CD4-positive, alpha-beta T cell treated with Interleukin-17A for 4 hours (primary cell): ENCODE measurements around the gene ANK3.

Source experiments
- DNase-seq: peaks from one replicate; pipeline ENCODE4 v3.0.0-alpha.2; 2020; ENCODE audit warnings: mixed read lengths

ANK3 gene

DNA sequence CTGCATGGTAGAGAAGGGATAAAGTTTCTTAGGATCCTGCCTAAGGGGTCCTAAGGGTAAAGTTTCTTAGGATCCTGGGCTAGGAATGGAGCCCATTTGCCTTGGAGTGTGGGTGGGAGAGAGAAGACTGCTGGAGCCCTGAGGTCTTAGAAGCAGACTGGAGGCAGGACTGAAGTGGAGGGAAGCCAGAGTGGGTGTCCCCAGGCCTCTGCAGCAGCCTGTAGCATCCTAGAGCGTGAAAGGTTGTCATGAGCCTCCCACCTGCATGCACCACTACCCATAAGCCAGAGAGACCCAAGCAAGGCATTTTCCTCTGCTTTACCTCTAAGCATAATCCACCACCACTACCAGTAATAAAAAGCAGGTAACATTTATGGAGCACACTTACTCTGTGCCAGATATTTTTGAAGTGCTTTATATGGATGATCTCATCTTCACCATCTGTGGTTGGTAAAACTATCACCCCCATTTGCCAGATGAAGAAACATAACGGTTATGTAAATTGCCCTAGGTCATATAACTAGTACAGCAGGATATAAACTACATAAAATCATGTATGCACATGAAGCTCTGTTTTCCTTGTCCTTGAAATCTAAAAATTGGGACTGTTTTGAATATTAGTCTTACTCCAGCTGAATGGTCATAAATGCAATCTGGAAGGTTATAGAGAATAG is 379.8 kb downstream of the ANK3 start:
- DNase-seq: no peak

- DNase-seq: no peak
These were observed 380.4 kb downstream of the ANK3 start for GRCh38 chr10:60009276-60009675.

GRCh38 chr10:60008816-60009215 is 380.9 kb downstream of the ANK3 start:
- DNase-seq: no peak

- no peak for DNase-seq
These were observed 383.6 kb downstream of the ANK3 start for GRCh38 chr10:60006062-60006461.

DNA sequence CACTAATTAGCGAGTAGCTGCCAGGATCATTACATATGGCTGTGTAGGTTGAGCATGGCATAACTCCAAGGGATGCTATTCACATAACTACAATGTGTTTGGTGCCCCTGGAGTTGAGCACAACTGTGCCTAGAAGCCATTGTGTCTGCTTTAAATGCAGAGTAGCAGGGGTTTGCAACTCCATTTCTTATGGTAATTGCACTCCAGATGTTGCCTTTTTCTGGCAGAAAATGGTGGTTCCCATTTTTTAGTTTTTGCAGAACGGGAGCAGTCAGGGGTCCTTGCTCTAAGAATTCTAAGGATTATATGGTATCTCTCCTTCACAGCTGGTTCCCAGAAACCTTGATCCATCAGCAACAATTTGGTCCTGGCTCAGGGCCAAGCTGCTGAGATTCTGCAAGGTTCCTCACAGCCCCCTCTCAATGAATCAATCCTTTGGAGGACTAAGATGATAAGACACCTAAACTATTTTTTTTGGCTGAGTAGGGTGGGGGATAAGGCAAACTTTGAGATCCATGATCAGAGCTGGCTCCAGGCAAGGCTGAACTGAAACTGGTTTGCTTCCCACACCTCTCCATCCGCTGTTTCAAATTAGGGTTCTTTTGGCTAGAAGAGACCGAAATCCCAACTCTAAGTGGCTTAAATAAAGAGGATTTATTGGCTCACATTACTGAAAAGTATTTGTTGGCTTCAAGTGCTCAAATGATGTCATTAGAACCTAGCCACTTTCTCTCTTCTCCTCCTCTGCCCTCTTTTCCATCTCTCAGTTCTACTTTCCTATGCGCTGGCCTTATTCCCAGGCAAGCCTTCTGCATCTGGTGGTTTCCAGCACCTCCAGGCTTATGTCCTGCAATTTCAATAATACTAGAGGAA is 385.8 kb downstream of the ANK3 start:
- no peak for DNase-seq

GRCh38 chr10:60000747-60001146 is 388.9 kb downstream of the ANK3 start:
- DNase-seq: no peak

DNA sequence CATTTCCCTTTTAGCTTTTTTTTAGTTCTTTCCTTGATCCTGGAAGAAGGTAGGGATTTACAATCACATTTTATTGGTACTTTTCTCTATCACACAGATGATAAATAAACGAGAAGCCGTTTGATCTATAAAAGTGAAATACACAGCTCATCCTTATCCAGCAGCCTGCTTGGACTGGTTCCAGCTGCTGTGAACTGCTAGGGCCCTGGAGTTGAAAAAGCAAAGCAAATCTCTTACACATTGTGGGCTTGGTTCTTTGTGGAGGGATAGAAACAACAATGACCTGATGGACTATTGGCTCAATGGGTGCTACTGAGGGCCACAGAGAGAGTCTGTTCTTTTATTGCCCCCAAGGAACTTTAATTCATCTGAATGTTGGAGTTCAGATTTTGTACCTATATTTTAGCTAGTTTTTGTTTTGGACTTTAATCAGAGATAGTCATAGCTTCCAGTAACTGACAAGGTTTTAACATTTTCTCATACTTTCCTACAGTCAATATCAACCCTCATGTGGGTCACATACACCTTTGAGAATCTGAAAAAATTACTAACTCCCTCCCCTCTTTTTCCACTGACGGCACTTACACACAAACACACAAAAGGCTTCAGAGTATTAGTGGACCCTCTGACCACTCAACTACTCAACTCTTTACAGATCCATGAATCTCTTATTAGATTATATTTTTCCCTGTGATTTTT is 391.7 kb downstream of the ANK3 start:
- DNase-seq: no peak

- DNase-seq: no peak
These were observed 393.8 kb downstream of the ANK3 start for GRCh38 chr10:59995862-59996261.

DNA sequence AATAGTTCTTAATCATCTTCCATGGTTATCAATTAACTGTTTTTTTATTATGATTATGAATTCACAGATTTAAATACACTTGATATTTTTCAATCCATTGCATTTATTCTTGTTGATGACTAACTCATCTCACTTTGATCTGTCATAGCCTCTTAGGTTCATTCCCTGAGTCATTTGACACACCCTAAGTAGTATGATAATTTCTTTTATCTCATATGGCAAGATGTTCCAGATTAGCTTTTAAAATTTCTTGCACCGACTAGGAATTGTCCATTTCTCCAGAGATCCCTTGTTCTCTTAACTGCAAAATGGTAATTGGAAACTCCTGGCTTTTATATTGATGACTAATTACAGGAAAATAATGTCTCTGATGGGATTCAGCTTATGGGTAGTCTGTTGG is 395.7 kb downstream of the ANK3 start:
- no peak for DNase-seq

GRCh38 chr10:59991661-59992060 is 398.0 kb downstream of the ANK3 start:
- DNase-seq: peak; percentile 12

GRCh38 chr10:59991117-59991516 is 398.6 kb downstream of the ANK3 start:
- no peak for DNase-seq

- no peak for DNase-seq
These were observed 404.0 kb downstream of the ANK3 start for GRCh38 chr10:59985639-59986038.

DNA sequence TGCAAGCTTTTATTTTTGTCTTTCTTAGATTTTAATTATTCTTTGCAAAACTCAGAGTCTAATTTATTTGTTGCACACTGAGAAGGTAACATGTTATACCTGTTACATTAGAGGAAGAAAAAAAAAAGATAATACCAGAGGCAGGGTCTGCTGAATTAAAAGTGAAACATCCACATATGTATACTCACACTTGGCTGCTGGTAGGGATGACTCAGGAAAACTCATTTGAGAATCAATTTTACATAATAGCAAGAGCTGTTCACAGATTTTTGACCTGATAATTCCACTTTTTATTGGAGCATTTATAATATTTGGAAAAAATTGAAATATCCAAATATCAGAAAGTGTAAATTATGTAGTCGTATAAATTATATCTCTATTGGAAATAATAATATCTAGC is 405.3 kb downstream of the ANK3 start:
- DNase-seq: no peak

DNA sequence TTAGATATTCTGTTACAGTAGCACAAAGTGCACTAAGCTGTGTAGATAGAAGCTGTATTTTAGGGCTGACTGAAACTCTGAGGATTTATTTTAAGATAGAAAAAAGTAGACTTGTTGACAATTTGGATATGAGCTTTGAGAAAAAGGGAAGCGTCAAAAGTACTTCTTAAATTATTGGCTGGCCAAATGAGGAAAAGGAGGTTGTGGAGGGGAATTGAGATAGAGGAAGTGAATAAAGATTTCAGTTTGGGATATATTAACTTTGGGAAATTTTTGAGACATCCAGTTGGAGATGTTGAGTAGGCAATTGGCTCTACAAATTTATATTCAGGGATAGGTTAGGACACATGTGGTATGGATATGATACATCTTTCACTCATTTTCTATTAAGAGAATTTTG is 409.3 kb downstream of the ANK3 start:
- no peak for DNase-seq

- no peak for DNase-seq
These were observed 412.2 kb downstream of the ANK3 start for GRCh38 chr10:59977486-59977885.

GRCh38 chr10:59976909-59977308 is 412.8 kb downstream of the ANK3 start:
- DNase-seq: no peak
